HCT116 (cell line): Measurements from ENCODE around the gene TBC1D1. TPM values are rescaled to one million over a fixed set of nuclear protein-coding genes. Genes with fewer than 3 reads are reported as not detected.

ENCODE experiments used
- ATAC-seq: fragments of 200-7000 bp; cut with Tn5 transposase; 2 replicates; pipeline ENCODE4 v1.9.1; 2020; ENCODE audit warnings: mild to moderate bottlenecking, moderate library complexity
- BruUV-seq: library from RNA; stranded (reverse); fragments of 400-500 nt; replicated peaks from 2 replicates; lab custom pipeline; 2021; lab: Mats Ljungman, UMichigan
- CTCF ChIA-PET: fragments of 300-600 bp; sonication (Branson Sonifier 250); formaldehyde crosslinking; loops from one replicate; lab custom pipeline; 2021; ENCODE audit warnings: antibody characterized with exemption; lab: Charles Lee
- POLR2A ChIA-PET: fragments of 300-600, 350-600 bp; sonication (Branson Sonifier 250); formaldehyde crosslinking; loops from one replicate; lab custom pipeline; 2021; ENCODE audit warnings: antibody characterized with exemption; lab: Charles Lee
- RAD21 ChIA-PET, 2 experiments: fragments of 300-600 bp; sonication (Branson Sonifier 250); formaldehyde crosslinking; loops; one replicate each; lab custom pipeline; 2023; ENCODE audit warnings: low total read pairs in 2 of 2; ENCODE audit not compliant: uncharacterized antibody in 2 of 2, unreplicated experiment in 2 of 2, low non-redundant PET in 1 of 2; lab: Charles Lee
- DNase-seq: peaks from one replicate; pipeline ENCODE4 v3.0.0-alpha.2; 2010; ENCODE audit warnings: low read depth, low spot score
- H2AFZ ChIP-seq: fragments of 200-600 bp; shearing (Covaris generic), sonication (generic); 2 replicates; pipeline ENCODE4 v1.6.1; 2017; ENCODE audit warnings: low read depth, mixed run types, mixed read lengths, antibody characterized with exemption, low read length; ENCODE audit not compliant: poor library complexity, severe bottlenecking
- H3K27ac ChIP-seq: 2 replicates; pipeline ENCODE4 v1.5.1; 2012; ENCODE audit warnings: low read depth, low read length
- H3K27me3 ChIP-seq: fragments of 200-600 bp; sonication (generic); 2 replicates; pipeline ENCODE4 v1.6.1; 2016; ENCODE audit warnings: mixed run types, low read length, mixed read lengths; ENCODE audit not compliant: insufficient read depth
- H3K36me3 ChIP-seq, 2 experiments: fragments of 200-500 bp in 1 of 2; fragments of 200-600 bp in 1 of 2; sonication (Bioruptor generic) in 1 of 2; sonication (generic) in 1 of 2; 2 replicates each; pipeline versions ENCODE4 v1.5.1 to v1.6.1; 2014 to 2016; ENCODE audit warnings: low read length in 2 of 2, inconsistent platforms in 1 of 2, mixed read lengths in 1 of 2, mixed run types in 1 of 2; ENCODE audit not compliant: insufficient read depth in 2 of 2, control insufficient read depth in 1 of 2
- H3K4me1 ChIP-seq, 2 experiments: fragments of 200-600 bp in 1 of 2; sonication (generic) in 1 of 2; 2 replicates each; pipeline versions ENCODE4 v1.5.1 to v1.6.1; 2012 to 2017; ENCODE audit warnings: low read length in 2 of 2, inconsistent platforms in 1 of 2, mild to moderate bottlenecking in 1 of 2, mixed read lengths in 1 of 2, mixed run types in 1 of 2, moderate library complexity in 1 of 2; ENCODE audit not compliant: insufficient read depth in 2 of 2, control insufficient read depth in 1 of 2
- H3K4me2 ChIP-seq: fragments of 200-600 bp; sonication (generic); 2 replicates; pipeline ENCODE4 v1.6.1; 2017; ENCODE audit warnings: mixed run types, low read length, mixed read lengths
- H3K4me3 ChIP-seq, 2 experiments: fragments of 200-600 bp in 1 of 2; sonication (generic) in 1 of 2; replicated peaks in 1 of 2; 2 replicates each; pipeline ENCODE4 v1.5.1; 2011 to 2016; ENCODE audit warnings: low read length in 2 of 2, control low read depth in 1 of 2, low read depth in 1 of 2, mild to moderate bottlenecking in 1 of 2, mixed read lengths in 1 of 2, mixed run types in 1 of 2
- H3K79me2 ChIP-seq: fragments of 200-600 bp; sonication (generic); 2 replicates; pipeline ENCODE4 v1.6.1; 2017; ENCODE audit warnings: mild to moderate bottlenecking, mixed run types, low read length, moderate library complexity, mixed read lengths; ENCODE audit not compliant: insufficient read depth
- H3K9ac ChIP-seq: fragments of 200-600 bp; sonication (generic); 2 replicates; pipeline ENCODE4 v1.6.1; 2016; ENCODE audit warnings: low read length, mixed read lengths
- H3K9me2 ChIP-seq: fragments of 200-600 bp; sonication (generic), shearing (Covaris generic); 2 replicates; pipeline ENCODE4 v1.6.1; 2017; ENCODE audit warnings: mixed run types, mild to moderate bottlenecking, moderate library complexity; ENCODE audit not compliant: insufficient read depth
- H3K9me3 ChIP-seq, 2 experiments: fragments of 200-500 bp in 1 of 2; fragments of 200-600 bp in 1 of 2; sonication (Bioruptor generic) in 1 of 2; sonication (generic) in 1 of 2; 2 replicates each; pipeline ENCODE4 v1.6.1; 2014 to 2017; ENCODE audit warnings: low read length in 2 of 2, mixed read lengths in 2 of 2, inconsistent platforms in 1 of 2, low read depth in 1 of 2, mild to moderate bottlenecking in 1 of 2, mixed run types in 1 of 2, moderate library complexity in 1 of 2; ENCODE audit not compliant: control insufficient read depth in 1 of 2, insufficient read depth in 1 of 2
- H4K20me1 ChIP-seq: fragments of 200-600 bp; sonication (generic), shearing (Covaris generic); 2 replicates; pipeline ENCODE4 v1.6.1; 2017; ENCODE audit warnings: mixed run types, mild to moderate bottlenecking, moderate library complexity; ENCODE audit not compliant: insufficient read depth
- EZH2 ChIP-seq: fragments of 200-600 bp; sonication (generic); IDR thresholded peaks from 2 replicates; pipeline ENCODE4 v1.6.1; 2017; ENCODE audit warnings: antibody characterized with exemption, mixed run types
- FOSL1 ChIP-seq: IDR thresholded peaks from 2 replicates; pipeline ENCODE4 v1.6.1; 2012; ENCODE audit warnings: low read depth
- POLR2AphosphoS5 ChIP-seq: IDR thresholded peaks from 2 replicates; pipeline ENCODE4 v1.6.1; 2011; ENCODE audit warnings: mild to moderate bottlenecking, low read depth, low read length, moderate library complexity
- SP1 ChIP-seq: IDR thresholded peaks from 2 replicates; pipeline ENCODE4 v1.6.1; 2012; ENCODE audit warnings: low read depth
- SRF ChIP-seq: IDR thresholded peaks from 2 replicates; pipeline ENCODE4 v1.6.1; 2012; ENCODE audit warnings: low read depth
- ZFX ChIP-seq: fragments of 450-650 bp; IDR thresholded peaks from 2 replicates; pipeline ENCODE4 v1.6.1; 2017
- ZNF274 ChIP-seq: fragments of 200-500 bp; sonication (Bioruptor generic); IDR thresholded peaks from 2 replicates; pipeline ENCODE4 v1.6.1; 2014; ENCODE audit warnings: mild to moderate bottlenecking, low read depth, low read length, inconsistent platforms
- intact Hi-C: fragments of 100-400 bp; cut with micrococcal nuclease; formaldehyde crosslinking; loops from 2 replicates; pipeline ENCODE4 v1.10.0; 2022
- total RNA-seq: library from RNA; stranded (reverse); gene quantifications from one replicate; pipeline ENCODE4 v1.2.1, GENCODE V29; 2021; ENCODE audit not compliant: unreplicated experiment
- TF ChIP-seq, protein P1 (sequence below): IDR thresholded peaks from 2 replicates; pipeline ENCODE4 v1.6.1; 2011; ENCODE audit warnings: mild to moderate bottlenecking, low read length, moderate library complexity; ENCODE audit not compliant: insufficient replicate concordance; ENCODE audit errors: extremely low read depth
- TF ChIP-seq, protein P2 (sequence below): IDR thresholded peaks from 2 replicates; pipeline ENCODE4 v1.6.1; 2012

Gene TBC1D1
- total RNA-seq, 1 experiment from 2014 or later: 82.7 TPM

DNA sequence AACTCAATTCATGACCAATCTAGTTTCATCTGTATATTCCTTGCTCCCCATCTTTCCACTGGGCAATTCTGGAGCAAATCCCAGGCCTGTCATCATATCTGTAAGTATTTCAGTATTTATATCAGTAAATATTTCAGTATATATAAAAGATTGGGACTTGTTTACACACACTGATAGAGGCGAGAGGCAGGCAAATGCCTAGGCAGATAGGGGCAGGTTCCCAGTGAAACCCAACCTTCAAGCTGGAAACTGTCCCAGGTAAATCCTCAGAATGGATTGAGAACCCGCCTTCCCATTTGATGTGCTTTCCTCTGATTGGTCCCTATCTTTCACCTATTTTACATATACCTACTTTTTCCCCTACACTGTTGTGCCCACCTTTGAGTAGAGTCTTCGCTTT, 23.8 kb upstream of the TBC1D1 start:
- no TSS peak for BruUV-seq
- Histone ChIP-seq H3K27ac (no peak overlapping the region), H4K20me1 (no peaks in the 10 kb centered on the region), H3K9ac (no peak overlapping the region), H3K9me2 (no peaks in the 10 kb centered on the region), H3K4me2 (no peak overlapping the region), H3K4me1 (no peaks in the 10 kb centered on the region), H3K4me3 (no peak overlapping the region), H3K36me3 (peaks cover 0 to 4% of the 10 kb centered on the region in 2 experiments; a peak in 2 of 4 replicates), H2AFZ (no peak overlapping the region), H3K79me2 (no peaks in the 10 kb centered on the region)
- RAD21 ChIA-PET: no interaction called here
- intact Hi-C loops: no loop called here
- DNase-seq (no peak), ATAC-seq (no peak)
- CTCF ChIA-PET: no interaction called here
- POLR2A ChIA-PET: no interaction called here
- TF ChIP-seq, protein P1, sequence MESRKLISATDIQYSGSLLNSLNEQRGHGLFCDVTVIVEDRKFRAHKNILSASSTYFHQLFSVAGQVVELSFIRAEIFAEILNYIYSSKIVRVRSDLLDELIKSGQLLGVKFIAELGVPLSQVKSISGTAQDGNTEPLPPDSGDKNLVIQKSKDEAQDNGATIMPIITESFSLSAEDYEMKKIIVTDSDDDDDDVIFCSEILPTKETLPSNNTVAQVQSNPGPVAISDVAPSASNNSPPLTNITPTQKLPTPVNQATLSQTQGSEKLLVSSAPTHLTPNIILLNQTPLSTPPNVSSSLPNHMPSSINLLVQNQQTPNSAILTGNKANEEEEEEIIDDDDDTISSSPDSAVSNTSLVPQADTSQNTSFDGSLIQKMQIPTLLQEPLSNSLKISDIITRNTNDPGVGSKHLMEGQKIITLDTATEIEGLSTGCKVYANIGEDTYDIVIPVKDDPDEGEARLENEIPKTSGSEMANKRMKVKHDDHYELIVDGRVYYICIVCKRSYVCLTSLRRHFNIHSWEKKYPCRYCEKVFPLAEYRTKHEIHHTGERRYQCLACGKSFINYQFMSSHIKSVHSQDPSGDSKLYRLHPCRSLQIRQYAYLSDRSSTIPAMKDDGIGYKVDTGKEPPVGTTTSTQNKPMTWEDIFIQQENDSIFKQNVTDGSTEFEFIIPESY: no peak
- TF ChIP-seq POLR2AphosphoS5 (no peak), EZH2 (no peak), ZFX (no peak), FOSL1 (no peak), ZNF274 (no peak), SRF (no peak), SP1 (no peak)
- TF ChIP-seq, protein P2, sequence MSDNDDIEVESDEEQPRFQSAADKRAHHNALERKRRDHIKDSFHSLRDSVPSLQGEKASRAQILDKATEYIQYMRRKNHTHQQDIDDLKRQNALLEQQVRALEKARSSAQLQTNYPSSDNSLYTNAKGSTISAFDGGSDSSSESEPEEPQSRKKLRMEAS: no peak
- TF ChIP-seq, all 23 proteins: peak for 0
- Histone ChIP-seq H3K27me3 (no peaks in the 10 kb centered on the region), H3K9me3 (no peaks in the 10 kb centered on the region)
